HepG2 (cell line): ENCODE results near the gene RTEL1. TPM values are rescaled to one million over a fixed set of nuclear protein-coding genes. Genes with fewer than 3 reads are reported as not detected.
A peak's percentile ranks its signal among the peaks of the same experiment; 100 is the strongest.

Experiments
- ARID2 ChIP-seq: sonication (generic); formaldehyde crosslinking; IDR thresholded peaks from 2 replicates; pipeline ENCODE4 v1.8.1; 2022; ENCODE audit warnings: mild to moderate bottlenecking, missing genetic modification reagents, borderline replicate concordance
- ATF7 ChIP-seq, 2 experiments: fragments of 450-650 bp in 1 of 2; sonication (generic) in 1 of 2; formaldehyde crosslinking in 1 of 2; IDR thresholded peaks; 2 replicates each; pipeline versions ENCODE4 v1.4.0 to v1.6.1; 2016 to 2020; ENCODE audit warnings: antibody characterized with exemption in 1 of 2, mild to moderate bottlenecking in 1 of 2, missing genetic modification reagents in 1 of 2
- CBFB ChIP-seq: sonication (generic); formaldehyde crosslinking; IDR thresholded peaks from 2 replicates; pipeline ENCODE4 v1.4.0; 2020; ENCODE audit warnings: missing genetic modification reagents
- E2F2 ChIP-seq: sonication (generic); formaldehyde crosslinking; IDR thresholded peaks from 2 replicates; pipeline ENCODE4 v1.4.0; 2020; ENCODE audit warnings: missing genetic modification reagents, borderline replicate concordance
- FOXA3 ChIP-seq: IDR thresholded peaks from 2 replicates; pipeline ENCODE4 v1.6.1; 2016; ENCODE audit warnings: missing genetic modification reagents, missing compliant biosample characterization
- FUBP1 ChIP-seq: sonication (generic); formaldehyde crosslinking; IDR thresholded peaks from 2 replicates; pipeline ENCODE4 v1.5.1; 2020; ENCODE audit warnings: missing genetic modification reagents, mild to moderate bottlenecking, borderline replicate concordance
- KLF11 ChIP-seq: IDR thresholded peaks from 2 replicates; pipeline ENCODE4 v1.6.1; 2016; ENCODE audit warnings: missing compliant biosample characterization
- PAXIP1 ChIP-seq: sonication (generic); formaldehyde crosslinking; conservative IDR thresholded peaks from 2 replicates; pipeline ENCODE4 v1.4.0; 2020; ENCODE audit warnings: mild to moderate bottlenecking, missing genetic modification reagents, moderate library complexity
- SRSF1 ChIP-seq: fragments of 200-400 bp; formaldehyde crosslinking; optimal IDR thresholded peaks from 2 replicates; pipeline ENCODE3; 2017; ENCODE audit warnings: mild to moderate bottlenecking, low read depth, low read length, moderate library complexity
- TFE3 ChIP-seq: IDR thresholded peaks from 2 replicates; pipeline ENCODE4 v1.6.1; 2016
- ZNF230 ChIP-seq: sonication (generic); formaldehyde crosslinking; IDR thresholded peaks from 2 replicates; pipeline ENCODE4 v1.4.0; 2020; ENCODE audit warnings: mild to moderate bottlenecking, missing genetic modification reagents
- ZNF30 ChIP-seq: sonication (generic); formaldehyde crosslinking; IDR thresholded peaks from 2 replicates; pipeline ENCODE4 v1.5.0; 2020; ENCODE audit warnings: mild to moderate bottlenecking, missing genetic modification reagents
- ZNF563 ChIP-seq: sonication (generic); formaldehyde crosslinking; IDR thresholded peaks from 2 replicates; pipeline ENCODE4 v1.8.0; 2022; ENCODE audit warnings: mild to moderate bottlenecking, moderate library complexity, missing genetic modification reagents
- ZNF605 ChIP-seq: sonication (generic); formaldehyde crosslinking; IDR thresholded peaks from 2 replicates; pipeline ENCODE4 v1.8.0; 2022; ENCODE audit warnings: mild to moderate bottlenecking, missing genetic modification reagents
- ZNF652 ChIP-seq: IDR thresholded peaks from 2 replicates; pipeline ENCODE4 v1.6.1; 2016; ENCODE audit warnings: low read depth, borderline replicate concordance
- ZNF709 ChIP-seq: sonication (generic); formaldehyde crosslinking; IDR thresholded peaks from 2 replicates; pipeline ENCODE4 v1.5.0; 2020; ENCODE audit warnings: mild to moderate bottlenecking, missing genetic modification reagents
- ZNF740 ChIP-seq: sonication (generic); formaldehyde crosslinking; IDR thresholded peaks from 2 replicates; pipeline ENCODE4 v1.4.0; 2020; ENCODE audit warnings: missing genetic modification reagents
- polyA plus RNA-seq, 8 experiments: library from polyadenylated mRNA; depleted of rRNA in 3 of 8; stranded (reverse) in 7 of 8; unstranded in 1 of 8; fragments of >200 nt; fragmentation: Illumina TruSeq in 4 of 8; extraction: Trizol in 4 of 8; gene quantifications; 2 replicates each; pipeline versions ENCODE4 v1.2.1 to v1.2.3, GENCODE V29; 2011 to 2016; ENCODE audit warnings: low read depth in 4 of 8, missing spikeins in 1 of 8, mixed read lengths in 1 of 8; ENCODE audit not compliant: insufficient read depth in 1 of 8
- total RNA-seq, 5 experiments: library from RNA; depleted of rRNA; stranded (reverse); fragments of >200 nt; fragmentation: Illumina TruSeq; extraction: Trizol; gene quantifications; 2 replicates each; pipeline ENCODE4 v1.2.3, GENCODE V29; 2016; ENCODE audit warnings: low read depth in 1 of 5

The RTEL1 gene
- total and polyA plus RNA-seq, 2 of the 13 experiments (the other 11 are each of a cell fraction or from before 2014, with no cell fraction given): 21.8 to 36.4 TPM

- TF ChIP-seq TFE3 (CRISPR knock-in tag) (peak; percentile 73; the same call in 1 of the 2 replicates), ZNF605 (CRISPR knock-in tag) (peak; percentile 90), ZNF30 (peak; percentile 63; the same call in 1 of the 2 replicates), ATF7 (IDR thresholded peaks at IDR 0.05) (no peak), ATF7 (CRISPR knock-in tag; IDR thresholded peaks at IDR 0.05) (0 out of 2 replicates have a peak, but pooled peaks have one; percentile 20), ZNF563 (CRISPR knock-in tag) (peak; percentile 72), ZNF740 (peak; percentile 95), CBFB (CRISPR knock-in tag) (peak; percentile 99), ZNF230 (CRISPR knock-in tag) (peak; percentile 96; the same call in 1 of the 2 replicates), FOXA3 (CRISPR knock-in tag) (peak; percentile 80), E2F2 (CRISPR knock-in tag) (peak; percentile 86; the same call in 1 of the 2 replicates), ZNF652 (CRISPR knock-in tag) (peak; percentile 43; the same call in 1 of the 2 replicates), KLF11 (peak; percentile 89; the same call in 1 of the 2 replicates), ARID2 (CRISPR knock-in tag) (peak; percentile 20; the same call in 1 of the 2 replicates), SRSF1 (no peak), ZNF709 (CRISPR knock-in tag) (peak; percentile 90), PAXIP1 (CRISPR knock-in tag) (peak; percentile 63), FUBP1 (CRISPR knock-in tag) (no peak)
Measured at GRCh38 chr20:63657937-63658748, at the start of gene RTEL1 (continued).
